Activated CD8-positive, alpha-beta memory T cell treated with anti-CD3 and anti-CD28 coated beads, Interleukin-2, amount 10 ng/mL, durations not matched to agents 7 days and 5 days (primary cell): ENCODE measurements around the gene PCGF2. TPM values are rescaled to one million over a fixed set of nuclear protein-coding genes. Genes with fewer than 3 reads are reported as not detected.

Source experiments
- ATAC-seq: fragments of 150-1000 bp; cut with Tn5 transposase; one replicate; pipeline ENCODE4 v1.10.0; 2021; ENCODE audit warnings: moderate library complexity
- CTCF ChIA-PET: fragments of 350-600 bp; sonication (Branson Sonifier 250); formaldehyde crosslinking; loops from one replicate; lab custom pipeline; 2021; ENCODE audit warnings: antibody characterized with exemption; lab: Charles Lee
- DNase-seq: peaks from one replicate; pipeline ENCODE4 v3.0.0-alpha.2; 2020
- H3K27ac Mint-ChIP-seq: one replicate; pipeline ENCODE4 v1.8.0; 2021; ENCODE audit warnings: mild to moderate bottlenecking, mixed read lengths
- H3K27me3 Mint-ChIP-seq: one replicate; pipeline ENCODE4 v1.8.0; 2021; ENCODE audit warnings: mixed read lengths
- H3K36me3 Mint-ChIP-seq: one replicate; pipeline ENCODE4 v1.8.0; 2021; ENCODE audit warnings: mild to moderate bottlenecking, mixed read lengths
- H3K4me1 Mint-ChIP-seq: one replicate; pipeline ENCODE4 v1.8.0; 2021; ENCODE audit warnings: mixed read lengths
- H3K4me3 Mint-ChIP-seq: one replicate; pipeline ENCODE4 v1.8.0; 2021; ENCODE audit warnings: mild to moderate bottlenecking, moderate library complexity, mixed read lengths
- H3K9me3 Mint-ChIP-seq: one replicate; pipeline ENCODE4 v1.8.0; 2022; ENCODE audit warnings: low read depth, mixed read lengths
- total RNA-seq, 2 experiments: library from RNA; stranded (reverse); gene quantifications; one replicate each; pipeline ENCODE4 v1.2.3, GENCODE V29; 2021

Gene PCGF2
- total RNA-seq, 2 experiments from 2014 or later: 2.1 to 2.5 TPM

GRCh38 chr17:38777641-38778250 is 29.6 kb upstream of the PCGF2 start:
- Mint-ChIP-seq H3K27ac (no peak overlapping the region), H3K4me1 (peaks cover 2% of the 10 kb centered on the region), H3K36me3 (peaks cover 31% of the 10 kb centered on the region), H3K9me3 (no peaks in the 10 kb centered on the region), H3K4me3 (no peak overlapping the region), H3K27me3 (no peaks in the 10 kb centered on the region)
- DNase-seq (no peak), ATAC-seq (no peak)
- CTCF ChIA-PET: interaction anchor here (1.4 kb wide), 1 partner anchor 8 kb away, joined by 3 read pairs; no protein-coding TSS in a partner anchor

- no peak overlapping the region for H3K4me3 Mint-ChIP-seq
- DNase-seq: no peak
- no peak for ATAC-seq
- no peaks in the 10 kb centered on the region for H3K4me1 Mint-ChIP-seq
- CTCF ChIA-PET: no interaction called here
- peaks cover 30% of the 10 kb centered on the region for H3K36me3 Mint-ChIP-seq
- H3K27ac Mint-ChIP-seq: no peak overlapping the region
- H3K9me3 Mint-ChIP-seq: no peaks in the 10 kb centered on the region
- no peaks in the 10 kb centered on the region for H3K27me3 Mint-ChIP-seq
Measured at GRCh38 chr17:38773258-38773657, 25.1 kb upstream of the PCGF2 start.

GRCh38 chr17:38768417-38768816 is 20.3 kb upstream of the PCGF2 start:
- H3K36me3 Mint-ChIP-seq: peaks cover 34% of the 10 kb centered on the region
- H3K9me3 Mint-ChIP-seq: no peaks in the 10 kb centered on the region
- H3K27ac Mint-ChIP-seq: no peak overlapping the region
- no peak overlapping the region for H3K4me3 Mint-ChIP-seq
- H3K4me1 Mint-ChIP-seq: no peaks in the 10 kb centered on the region
- CTCF ChIA-PET: no interaction called here
- no peaks in the 10 kb centered on the region for H3K27me3 Mint-ChIP-seq
- ATAC-seq (no peak), DNase-seq (no peak)

- Mint-ChIP-seq H3K9me3 (no peaks in the 10 kb centered on the region), H3K36me3 (peaks cover 37% of the 10 kb centered on the region), H3K27ac (no peak overlapping the region), H3K4me1 (peaks cover 6% of the 10 kb centered on the region), H3K27me3 (no peaks in the 10 kb centered on the region), H3K4me3 (no peak overlapping the region)
- ATAC-seq (no peak), DNase-seq (no peak)
- CTCF ChIA-PET: no interaction called here
Measured at GRCh38 chr17:38766341-38766740, 18.2 kb upstream of the PCGF2 start.

- Mint-ChIP-seq H3K4me3 (no peak overlapping the region), H3K27ac (no peak overlapping the region), H3K4me1 (peaks cover 23% of the 10 kb centered on the region), H3K27me3 (no peaks in the 10 kb centered on the region), H3K9me3 (no peaks in the 10 kb centered on the region), H3K36me3 (peaks cover 47% of the 10 kb centered on the region)
- ATAC-seq (no peak), DNase-seq (no peak)
- CTCF ChIA-PET: interaction anchor here (0.7 to 1.9 kb wide), 12 partner anchors 10 to 413 kb away, joined by 3 to 6 read pairs (median 4); partner anchors contain the start of genes LASP1 and PSMB3
Measured at GRCh38 chr17:38762231-38762630, 14.1 kb upstream of the PCGF2 start.

GRCh38 chr17:38761612-38762011 is 13.5 kb upstream of the PCGF2 start:
- no peak overlapping the region for H3K4me3 Mint-ChIP-seq
- CTCF ChIA-PET: interaction anchor here (0.7 to 1.9 kb wide), 12 partner anchors 9 to 413 kb away, joined by 3 to 6 read pairs (median 4); partner anchors contain the start of genes LASP1 and PSMB3
- H3K9me3 Mint-ChIP-seq: no peaks in the 10 kb centered on the region
- ATAC-seq: peak; percentile 64
- peak overlapping the region; percentile 65 for H3K27ac Mint-ChIP-seq
- peaks cover 23% of the 10 kb centered on the region for H3K4me1 Mint-ChIP-seq
- H3K36me3 Mint-ChIP-seq: peaks cover 47% of the 10 kb centered on the region
- peak; percentile 61 for DNase-seq
- no peaks in the 10 kb centered on the region for H3K27me3 Mint-ChIP-seq

- peak overlapping the region; percentile 93 for H3K27ac Mint-ChIP-seq
- DNase-seq (no peak), ATAC-seq (no peak)
- peaks cover 30% of the 10 kb centered on the region for H3K27me3 Mint-ChIP-seq
- no peaks in the 10 kb centered on the region for H3K9me3 Mint-ChIP-seq
- CTCF ChIA-PET: interaction anchor here (1.0 to 2.7 kb wide), 5 partner anchors 8 to 412 kb away, joined by 3 to 10 read pairs (median 6); no protein-coding TSS in a partner anchor
- peak overlapping the region; percentile 91 for H3K4me3 Mint-ChIP-seq
- H3K36me3 Mint-ChIP-seq: peaks cover 27% of the 10 kb centered on the region
- H3K4me1 Mint-ChIP-seq: peaks cover 38% of the 10 kb centered on the region
Measured at GRCh38 chr17:38753071-38753506, 5.0 kb upstream of the PCGF2 start.

GRCh38 chr17:38752308-38753070 is 4.4 kb upstream of the PCGF2 start, which contains the start of gene PSMB3:
TSS of gene PSMB3 (plus strand) at chr17:38752741. CDS start at chr17:38752827, 86 bp downstream.
- H3K4me3 Mint-ChIP-seq: peak within 1 kb of the TSS; percentile 91
- peaks cover 24% of the 10 kb centered on the region for H3K36me3 Mint-ChIP-seq
- H3K27ac Mint-ChIP-seq: peak within 1 kb of the TSS; percentile 93
- peaks cover 32% of the 10 kb centered on the region for H3K27me3 Mint-ChIP-seq
- peaks cover 41% of the 10 kb centered on the region for H3K4me1 Mint-ChIP-seq
- CTCF ChIA-PET: interaction anchor here (0.9 to 2.7 kb wide), 11 partner anchors 9 to 412 kb away, joined by 3 to 13 read pairs (median 5); no protein-coding TSS in a partner anchor
- H3K9me3 Mint-ChIP-seq: no peaks in the 10 kb centered on the region
- ATAC-seq (peak; percentile 89), DNase-seq (peak; percentile 99)

GRCh38 chr17:38751808-38752307 is 3.7 kb upstream of the PCGF2 start:
- H3K9me3 Mint-ChIP-seq: no peaks in the 10 kb centered on the region
- H3K36me3 Mint-ChIP-seq: peaks cover 22% of the 10 kb centered on the region
- peak; percentile 34 for ATAC-seq
- peaks cover 34% of the 10 kb centered on the region for H3K27me3 Mint-ChIP-seq
- CTCF ChIA-PET: interaction anchor here (0.9 to 2.7 kb wide), 12 partner anchors 10 to 493 kb away, joined by 3 to 13 read pairs (median 5); no protein-coding TSS in a partner anchor
- H3K4me1 Mint-ChIP-seq: peaks cover 42% of the 10 kb centered on the region
- peak overlapping the region; percentile 91 for H3K4me3 Mint-ChIP-seq
- peak overlapping the region; percentile 93 for H3K27ac Mint-ChIP-seq
- peak; percentile 90 for DNase-seq

- H3K27ac Mint-ChIP-seq: peak overlapping the region; percentile 93
Measured at GRCh38 chr17:38751144-38751807, 3.1 kb upstream of the PCGF2 start.

GRCh38 chr17:38750312-38751121 is 2.4 kb upstream of the PCGF2 start:
- ATAC-seq (no peak), DNase-seq (no peak)
- Mint-ChIP-seq H3K4me1 (peaks cover 50% of the 10 kb centered on the region), H3K36me3 (peaks cover 12% of the 10 kb centered on the region), H3K9me3 (no peaks in the 10 kb centered on the region), H3K27ac (peak overlapping the region; percentile 93), H3K27me3 (peaks cover 47% of the 10 kb centered on the region), H3K4me3 (peak overlapping the region; percentile 91)
- CTCF ChIA-PET: interaction anchor here (0.5 to 2.7 kb wide), 6 partner anchors 11 to 1763 kb away, joined by 3 to 13 read pairs (median 4); no protein-coding TSS in a partner anchor

More at GRCh38 chr17:38751144-38751807, 3.1 kb upstream of the PCGF2 start:
- Mint-ChIP-seq H3K9me3 (no peaks in the 10 kb centered on the region), H3K4me1 (peaks cover 47% of the 10 kb centered on the region), H3K27me3 (peaks cover 39% of the 10 kb centered on the region), H3K36me3 (peaks cover 20% of the 10 kb centered on the region), H3K4me3 (peak overlapping the region; percentile 91)
- DNase-seq (no peak), ATAC-seq (no peak)
- CTCF ChIA-PET: interaction anchor here (1.1 to 2.7 kb wide), 9 partner anchors 10 to 494 kb away, joined by 4 to 13 read pairs (median 6); no protein-coding TSS in a partner anchor

- peaks cover 51% of the 10 kb centered on the region for H3K4me1 Mint-ChIP-seq
- CTCF ChIA-PET: interaction anchor here (0.5 to 2.7 kb wide), 4 partner anchors 12 to 1763 kb away, joined by 3 to 13 read pairs (median 6); no protein-coding TSS in a partner anchor
- H3K27ac Mint-ChIP-seq: no peak overlapping the region
- peak overlapping the region; percentile 63 for H3K4me3 Mint-ChIP-seq
- peaks cover 11% of the 10 kb centered on the region for H3K36me3 Mint-ChIP-seq
- peaks cover 51% of the 10 kb centered on the region for H3K27me3 Mint-ChIP-seq
- ATAC-seq (no peak), DNase-seq (no peak)
- no peaks in the 10 kb centered on the region for H3K9me3 Mint-ChIP-seq
Measured at GRCh38 chr17:38750044-38750311, 1.8 kb upstream of the PCGF2 start.
